ENCODE results near the gene IDUA. TPM values are rescaled to one million over a fixed set of nuclear protein-coding genes. Genes with fewer than 3 reads are reported as not detected.

Gene IDUA
- total RNA-seq, 1 experiment from 2014 or later: 35.0 TPM

DNA sequence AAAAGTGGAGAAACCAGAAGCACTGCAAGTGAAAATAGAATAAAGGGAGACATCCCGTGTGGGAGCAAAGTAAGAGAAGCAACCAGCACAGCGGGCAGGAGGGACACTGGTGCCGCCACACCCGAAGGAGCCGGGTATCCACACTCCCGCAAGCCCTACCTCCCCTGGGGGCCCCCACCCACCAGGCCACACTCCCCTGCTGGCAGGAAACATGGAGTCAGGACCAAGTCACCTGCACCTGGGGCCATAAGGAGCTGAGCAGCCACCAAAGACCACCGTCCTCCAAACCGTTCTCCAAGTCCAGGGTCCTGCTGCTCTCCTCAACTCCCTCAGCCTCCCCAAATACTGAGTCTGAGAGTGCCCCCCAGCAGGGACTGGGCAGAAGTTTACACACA is 55.1 kb downstream of the IDUA start:
- peaks cover 18% of the 10 kb centered on the region for H3K4me1 Mint-ChIP-seq (ENCODE audit: insufficient read depth, unreplicated experiment)
- intact Hi-C loops (cut with micrococcal nuclease): loop anchor here (2.0 kb wide), 1 partner anchor 41 kb away; no protein-coding TSS in a partner anchor
- no peaks in the 10 kb centered on the region for H3K27me3 Mint-ChIP-seq (ENCODE audit: insufficient read depth, unreplicated experiment)
- BruUV-seq (replicated peaks): no TSS peak
- CTCF ChIA-PET: no interaction called here
- TF ChIP-seq, protein P1, sequence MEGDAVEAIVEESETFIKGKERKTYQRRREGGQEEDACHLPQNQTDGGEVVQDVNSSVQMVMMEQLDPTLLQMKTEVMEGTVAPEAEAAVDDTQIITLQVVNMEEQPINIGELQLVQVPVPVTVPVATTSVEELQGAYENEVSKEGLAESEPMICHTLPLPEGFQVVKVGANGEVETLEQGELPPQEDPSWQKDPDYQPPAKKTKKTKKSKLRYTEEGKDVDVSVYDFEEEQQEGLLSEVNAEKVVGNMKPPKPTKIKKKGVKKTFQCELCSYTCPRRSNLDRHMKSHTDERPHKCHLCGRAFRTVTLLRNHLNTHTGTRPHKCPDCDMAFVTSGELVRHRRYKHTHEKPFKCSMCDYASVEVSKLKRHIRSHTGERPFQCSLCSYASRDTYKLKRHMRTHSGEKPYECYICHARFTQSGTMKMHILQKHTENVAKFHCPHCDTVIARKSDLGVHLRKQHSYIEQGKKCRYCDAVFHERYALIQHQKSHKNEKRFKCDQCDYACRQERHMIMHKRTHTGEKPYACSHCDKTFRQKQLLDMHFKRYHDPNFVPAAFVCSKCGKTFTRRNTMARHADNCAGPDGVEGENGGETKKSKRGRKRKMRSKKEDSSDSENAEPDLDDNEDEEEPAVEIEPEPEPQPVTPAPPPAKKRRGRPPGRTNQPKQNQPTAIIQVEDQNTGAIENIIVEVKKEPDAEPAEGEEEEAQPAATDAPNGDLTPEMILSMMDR (IDR thresholded peaks at IDR 0.05; ENCODE audit: unreplicated experiment): no peak
- POLR2A ChIA-PET: no interaction called here
- H3K36me3 Mint-ChIP-seq (ENCODE audit: insufficient read depth, unreplicated experiment): peaks cover 5% of the 10 kb centered on the region
- no peak overlapping the region for H3K27ac Mint-ChIP-seq (ENCODE audit: low read depth, unreplicated experiment)
- no peak for DNase-seq (ENCODE audit: unreplicated experiment)
- H3K9me3 Mint-ChIP-seq (ENCODE audit: unreplicated experiment): no peaks in the 10 kb centered on the region
- peak overlapping the region; percentile 50 for H3K4me3 Mint-ChIP-seq (ENCODE audit: unreplicated experiment)

GRCh38 chr4:1042352-1043055 is 55.7 kb downstream of the IDUA start:
- no TSS peak for BruUV-seq (replicated peaks)
- DNase-seq (ENCODE audit: unreplicated experiment): no peak
- POLR2A ChIA-PET: no interaction called here
- H3K9me3 Mint-ChIP-seq (ENCODE audit: unreplicated experiment): no peaks in the 10 kb centered on the region
- H3K27ac Mint-ChIP-seq (ENCODE audit: low read depth, unreplicated experiment): no peak overlapping the region
- TF ChIP-seq, protein P1 (IDR thresholded peaks at IDR 0.05; ENCODE audit: unreplicated experiment): no peak
- intact Hi-C loops (cut with micrococcal nuclease): loop anchor here (1.0 to 2.0 kb wide), 2 partner anchors 40 to 226 kb away; no protein-coding TSS in a partner anchor
- H3K4me1 Mint-ChIP-seq (ENCODE audit: insufficient read depth, unreplicated experiment): peaks cover 18% of the 10 kb centered on the region
- no peak overlapping the region for H3K4me3 Mint-ChIP-seq (ENCODE audit: unreplicated experiment)
- peaks cover 5% of the 10 kb centered on the region for H3K36me3 Mint-ChIP-seq (ENCODE audit: insufficient read depth, unreplicated experiment)
- CTCF ChIA-PET: no interaction called here
- H3K27me3 Mint-ChIP-seq (ENCODE audit: insufficient read depth, unreplicated experiment): no peaks in the 10 kb centered on the region

- Mint-ChIP-seq H3K4me1 (ENCODE audit: insufficient read depth, unreplicated experiment) (peaks cover 18% of the 10 kb centered on the region), H3K27ac (ENCODE audit: low read depth, unreplicated experiment) (no peak overlapping the region), H3K27me3 (ENCODE audit: insufficient read depth, unreplicated experiment) (no peaks in the 10 kb centered on the region), H3K9me3 (ENCODE audit: unreplicated experiment) (no peaks in the 10 kb centered on the region), H3K36me3 (ENCODE audit: insufficient read depth, unreplicated experiment) (peaks cover 5% of the 10 kb centered on the region), H3K4me3 (ENCODE audit: unreplicated experiment) (no peak overlapping the region)
- ChIA-PET CTCF (interaction anchor here (0.6 kb wide), 4 partner anchors 78 to 747 kb away, joined by 3 read pairs; no protein-coding TSS in a partner anchor), POLR2A (interaction anchor here (0.6 kb wide), 1 partner anchor 134 kb away, joined by 3 read pairs; no protein-coding TSS in a partner anchor)
- TF ChIP-seq, protein P1 (IDR thresholded peaks at IDR 0.05; ENCODE audit: unreplicated experiment): no peak
- BruUV-seq (replicated peaks): no TSS peak
- intact Hi-C loops (cut with micrococcal nuclease): loop anchor here (1.0 to 2.0 kb wide), 2 partner anchors 40 to 225 kb away; no protein-coding TSS in a partner anchor
- no peak for DNase-seq (ENCODE audit: unreplicated experiment)
These were observed 56.3 kb downstream of the IDUA start for GRCh38 chr4:1043162-1043561.

DNA sequence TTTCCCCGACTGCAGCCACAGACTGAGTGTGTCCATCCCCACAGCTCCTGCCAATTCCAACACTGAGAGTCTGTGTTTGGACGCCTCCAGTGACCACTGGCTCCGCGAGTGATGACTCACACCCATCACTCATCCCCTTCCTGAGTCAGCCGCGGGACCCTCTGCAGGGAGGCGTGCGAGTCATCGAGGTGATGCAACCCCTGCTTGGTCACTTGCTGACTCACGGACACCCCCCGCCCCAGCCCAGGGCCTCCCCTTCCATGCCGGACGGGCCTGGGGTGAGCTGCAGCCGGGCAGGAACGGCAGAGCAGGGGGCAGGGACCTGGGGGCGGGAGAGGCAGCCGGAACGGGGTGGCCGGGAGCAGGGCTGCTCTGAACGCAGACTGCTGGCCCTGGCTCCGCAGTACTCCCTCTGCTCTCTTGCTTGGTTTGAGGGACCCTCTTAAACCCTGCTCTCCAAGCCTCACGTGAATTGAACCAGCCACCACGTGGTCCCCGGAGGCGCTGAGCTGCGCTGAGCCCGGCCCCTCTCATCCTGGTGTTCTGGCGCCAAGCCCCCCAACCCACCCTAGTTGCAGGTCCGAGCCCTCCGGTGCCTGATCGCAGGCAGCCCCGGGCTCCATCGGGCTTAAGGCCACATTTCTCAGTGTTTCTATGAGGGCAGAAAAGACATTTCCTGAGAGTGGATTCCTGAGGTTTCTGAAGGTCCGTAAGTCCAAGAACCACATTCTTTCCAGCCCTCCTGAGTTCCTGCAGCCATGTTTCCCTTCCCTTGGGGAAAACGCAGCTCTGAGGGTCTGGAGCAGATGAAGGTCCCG is 57.0 kb downstream of the IDUA start:
- Mint-ChIP-seq H3K9me3 (ENCODE audit: unreplicated experiment) (no peaks in the 10 kb centered on the region), H3K36me3 (ENCODE audit: insufficient read depth, unreplicated experiment) (peaks cover 5% of the 10 kb centered on the region), H3K27ac (ENCODE audit: low read depth, unreplicated experiment) (no peak overlapping the region), H3K4me1 (ENCODE audit: insufficient read depth, unreplicated experiment) (peaks cover 18% of the 10 kb centered on the region), H3K4me3 (ENCODE audit: unreplicated experiment) (no peak overlapping the region), H3K27me3 (ENCODE audit: insufficient read depth, unreplicated experiment) (no peaks in the 10 kb centered on the region)
- CTCF ChIA-PET: interaction anchor here (0.6 kb wide), 4 partner anchors 77 to 746 kb away, joined by 3 read pairs; no protein-coding TSS in a partner anchor
- TF ChIP-seq, protein P1 (IDR thresholded peaks at IDR 0.05; ENCODE audit: unreplicated experiment): no peak
- intact Hi-C loops (cut with micrococcal nuclease): loop anchor here (1.0 to 2.0 kb wide), 2 partner anchors 39 to 224 kb away; no protein-coding TSS in a partner anchor
- DNase-seq (ENCODE audit: unreplicated experiment): peak; percentile 100
- POLR2A ChIA-PET: interaction anchor here (0.6 kb wide), 1 partner anchor 133 kb away, joined by 3 read pairs; no protein-coding TSS in a partner anchor
- BruUV-seq (replicated peaks): no TSS peak

Data from MCF 10A (cell line).